PFSK-1 (cell line): Measurements from ENCODE around the gene BTBD16.
A peak's percentile ranks its signal among the peaks of the same experiment; 100 is the strongest.

Source experiments
- FOXP2 ChIP-seq: optimal IDR thresholded peaks from 2 replicates; pipeline ENCODE3; 2011; ENCODE audit warnings: borderline replicate concordance, control low read depth, inconsistent platforms; ENCODE audit not compliant: insufficient read depth; ENCODE audit errors: extremely low read length, extremely low read depth
- POLR2AphosphoS5 ChIP-seq: IDR thresholded peaks from 2 replicates; pipeline ENCODE4 v1.6.1; 2012; ENCODE audit warnings: low read depth, mild to moderate bottlenecking, control low read depth, low read length, moderate library complexity
- SIN3A ChIP-seq: IDR thresholded peaks from 2 replicates; pipeline ENCODE4 v1.6.1; 2012; ENCODE audit warnings: mild to moderate bottlenecking, low read length, moderate library complexity, borderline replicate concordance; ENCODE audit not compliant: insufficient read depth
- TAF1 ChIP-seq: IDR thresholded peaks from 2 replicates; pipeline ENCODE4 v1.6.1; 2012; ENCODE audit warnings: low read length, control low read depth, borderline replicate concordance; ENCODE audit not compliant: insufficient read depth
- TF ChIP-seq, protein P1 (sequence below), 2 experiments: IDR thresholded peaks; 2 replicates each; pipeline versions ENCODE4 v1.6.1 to v1.8.0; 2011 to 2012; ENCODE audit warnings: low read depth in 2 of 2, low read length in 2 of 2, control low read depth in 1 of 2, inconsistent platforms in 1 of 2, mild to moderate bottlenecking in 1 of 2, moderate library complexity in 1 of 2; ENCODE audit not compliant: insufficient read depth in 1 of 2

Gene BTBD16

GRCh38 chr10:122374237-122374858, 103.3 kb downstream of the BTBD16 start, which contains the start of gene PLEKHA1:
TSS of gene PLEKHA1 (plus strand) at chr10:122374708. CDS start at chr10:122393201, 18,493 bp downstream.
- TF ChIP-seq, protein P1, sequence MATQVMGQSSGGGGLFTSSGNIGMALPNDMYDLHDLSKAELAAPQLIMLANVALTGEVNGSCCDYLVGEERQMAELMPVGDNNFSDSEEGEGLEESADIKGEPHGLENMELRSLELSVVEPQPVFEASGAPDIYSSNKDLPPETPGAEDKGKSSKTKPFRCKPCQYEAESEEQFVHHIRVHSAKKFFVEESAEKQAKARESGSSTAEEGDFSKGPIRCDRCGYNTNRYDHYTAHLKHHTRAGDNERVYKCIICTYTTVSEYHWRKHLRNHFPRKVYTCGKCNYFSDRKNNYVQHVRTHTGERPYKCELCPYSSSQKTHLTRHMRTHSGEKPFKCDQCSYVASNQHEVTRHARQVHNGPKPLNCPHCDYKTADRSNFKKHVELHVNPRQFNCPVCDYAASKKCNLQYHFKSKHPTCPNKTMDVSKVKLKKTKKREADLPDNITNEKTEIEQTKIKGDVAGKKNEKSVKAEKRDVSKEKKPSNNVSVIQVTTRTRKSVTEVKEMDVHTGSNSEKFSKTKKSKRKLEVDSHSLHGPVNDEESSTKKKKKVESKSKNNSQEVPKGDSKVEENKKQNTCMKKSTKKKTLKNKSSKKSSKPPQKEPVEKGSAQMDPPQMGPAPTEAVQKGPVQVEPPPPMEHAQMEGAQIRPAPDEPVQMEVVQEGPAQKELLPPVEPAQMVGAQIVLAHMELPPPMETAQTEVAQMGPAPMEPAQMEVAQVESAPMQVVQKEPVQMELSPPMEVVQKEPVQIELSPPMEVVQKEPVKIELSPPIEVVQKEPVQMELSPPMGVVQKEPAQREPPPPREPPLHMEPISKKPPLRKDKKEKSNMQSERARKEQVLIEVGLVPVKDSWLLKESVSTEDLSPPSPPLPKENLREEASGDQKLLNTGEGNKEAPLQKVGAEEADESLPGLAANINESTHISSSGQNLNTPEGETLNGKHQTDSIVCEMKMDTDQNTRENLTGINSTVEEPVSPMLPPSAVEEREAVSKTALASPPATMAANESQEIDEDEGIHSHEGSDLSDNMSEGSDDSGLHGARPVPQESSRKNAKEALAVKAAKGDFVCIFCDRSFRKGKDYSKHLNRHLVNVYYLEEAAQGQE (IDR thresholded peaks at IDR 0.05; ENCODE audit: insufficient read depth in 1 of 2, low read depth in 2 of 2, low read length in 2 of 2), result no peak
- no peak for TF ChIP-seq FOXP2

- TF ChIP-seq FOXP2, result peak; percentile 7
- TF ChIP-seq, protein P1 (IDR thresholded peaks at IDR 0.05; ENCODE audit: insufficient read depth in 1 of 2, low read depth in 2 of 2, low read length in 2 of 2), result no peak
These were observed 104.0 kb downstream of the BTBD16 start for GRCh38 chr10:122374859-122375678.

DNA sequence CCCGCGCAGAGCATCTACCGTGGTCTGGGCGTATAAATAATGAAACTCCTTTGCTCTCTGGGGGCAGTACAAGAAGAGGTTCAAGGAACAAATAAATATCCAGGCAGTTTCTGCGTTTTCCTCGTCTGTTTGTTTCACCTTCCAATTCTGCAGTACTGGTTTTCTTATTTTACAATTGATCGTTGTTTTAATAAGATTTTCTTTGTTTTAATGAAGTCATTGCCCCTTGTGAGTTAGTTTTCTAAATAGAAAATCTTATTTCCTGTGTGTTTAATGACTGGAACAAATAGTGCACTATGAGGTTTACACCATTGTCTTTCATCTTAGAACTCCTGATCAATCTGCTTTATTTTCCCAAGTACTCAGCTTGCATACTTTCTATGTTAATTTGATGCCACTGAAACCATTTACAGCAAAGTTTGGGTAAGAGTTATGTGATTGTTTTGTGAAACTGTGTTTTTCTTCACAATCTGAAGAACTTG, 104.6 kb downstream of the BTBD16 start:
- no peak for TF ChIP-seq FOXP2
- no peak for TF ChIP-seq POLR2AphosphoS5
- TF ChIP-seq, protein P1 (IDR thresholded peaks at IDR 0.05; ENCODE audit: insufficient read depth in 1 of 2, low read depth in 2 of 2, low read length in 2 of 2), result no peak
- no peak for TF ChIP-seq TAF1
- TF ChIP-seq SIN3A, result no peak

DNA sequence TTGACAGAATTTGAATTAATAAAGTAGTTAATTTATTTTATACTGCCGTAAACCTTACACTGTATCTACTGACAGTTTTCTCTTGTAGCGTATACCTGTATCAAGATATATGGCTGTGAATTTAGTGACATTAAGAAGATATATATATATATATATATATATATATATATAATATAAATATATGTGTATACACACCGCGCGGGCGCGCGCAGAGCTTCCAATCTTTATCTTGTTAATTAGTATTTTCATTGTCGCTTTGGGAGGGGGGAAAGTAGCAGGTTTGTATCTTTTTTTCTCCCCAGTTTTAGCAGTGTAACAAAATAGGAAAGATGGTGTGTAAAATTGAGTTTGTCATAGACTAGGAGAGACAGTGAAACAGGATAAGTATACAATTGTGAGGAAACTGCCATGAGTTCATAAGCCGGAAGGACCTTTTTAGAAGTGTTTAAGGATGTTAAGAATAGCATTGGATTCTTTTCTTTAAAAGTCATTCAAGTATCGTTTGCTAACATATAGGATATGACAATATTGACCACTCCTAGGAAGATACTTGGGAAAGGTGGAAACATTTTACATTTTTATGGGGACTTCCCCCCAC, 105.4 kb downstream of the BTBD16 start:
- TF ChIP-seq, protein P1 (IDR thresholded peaks at IDR 0.05; ENCODE audit: insufficient read depth in 1 of 2, low read depth in 2 of 2, low read length in 2 of 2), result no peak
- TF ChIP-seq FOXP2, result no peak
- TF ChIP-seq TAF1, result no peak

GRCh38 chr10:122379041-122379440, 107.9 kb downstream of the BTBD16 start:
- TF ChIP-seq, protein P1 (IDR thresholded peaks at IDR 0.05; ENCODE audit: insufficient read depth in 1 of 2, low read depth in 2 of 2, low read length in 2 of 2), result no peak
- no peak for TF ChIP-seq TAF1
- TF ChIP-seq POLR2AphosphoS5, result no peak
- no peak for TF ChIP-seq FOXP2
- no peak for TF ChIP-seq SIN3A
